Lower leg skin (tissue), 3 donors: ENCODE data around the gene NUCKS1.

Experiments
- POLR2A ChIP-seq, 2 donors: fragments of 450-650 bp; IDR thresholded peaks; one replicate each; pipeline ENCODE4 v1.6.1; 2016 to 2017; ENCODE audit warnings: antibody characterized with exemption in 2 of 2, mild to moderate bottlenecking in 1 of 2, moderate library complexity in 1 of 2
- TF ChIP-seq, protein P1 (sequence below), 3 donors: fragments of 450-650 bp; IDR thresholded peaks; one replicate each; pipeline ENCODE4 v1.5.1; 2016; ENCODE audit warnings: antibody characterized with exemption in 3 of 3, mild to moderate bottlenecking in 3 of 3, moderate library complexity in 2 of 3

DNA sequence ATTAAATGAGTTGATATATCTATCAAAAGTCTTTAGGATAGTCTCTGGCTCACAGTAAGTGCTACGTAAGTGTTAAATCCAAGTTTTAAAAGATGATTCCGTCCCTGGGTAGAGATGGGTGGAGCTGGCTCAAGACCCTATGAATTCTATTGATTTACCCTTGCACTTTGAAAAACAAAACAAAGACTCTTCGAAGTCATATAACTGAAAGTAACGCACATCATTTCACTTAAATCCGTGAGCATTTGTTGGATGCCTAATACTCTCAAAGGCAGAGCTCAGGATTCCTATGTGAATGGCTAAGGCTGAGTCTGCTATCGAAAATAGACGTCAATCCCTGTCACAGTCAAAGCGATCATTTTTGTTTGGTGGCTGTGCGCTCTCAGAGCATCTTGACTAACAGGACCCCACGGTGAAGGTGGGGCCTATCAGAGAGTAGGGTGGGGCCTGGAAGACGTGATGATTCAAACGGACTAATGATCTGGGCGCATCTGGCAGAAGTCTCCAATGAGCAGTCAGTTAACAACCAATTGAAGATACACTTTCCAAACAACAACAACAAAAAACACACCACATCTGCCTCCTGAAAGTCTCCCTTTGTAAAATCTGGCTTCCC lies 1.2 kb upstream of the NUCKS1 start:
- TF ChIP-seq, protein P1, sequence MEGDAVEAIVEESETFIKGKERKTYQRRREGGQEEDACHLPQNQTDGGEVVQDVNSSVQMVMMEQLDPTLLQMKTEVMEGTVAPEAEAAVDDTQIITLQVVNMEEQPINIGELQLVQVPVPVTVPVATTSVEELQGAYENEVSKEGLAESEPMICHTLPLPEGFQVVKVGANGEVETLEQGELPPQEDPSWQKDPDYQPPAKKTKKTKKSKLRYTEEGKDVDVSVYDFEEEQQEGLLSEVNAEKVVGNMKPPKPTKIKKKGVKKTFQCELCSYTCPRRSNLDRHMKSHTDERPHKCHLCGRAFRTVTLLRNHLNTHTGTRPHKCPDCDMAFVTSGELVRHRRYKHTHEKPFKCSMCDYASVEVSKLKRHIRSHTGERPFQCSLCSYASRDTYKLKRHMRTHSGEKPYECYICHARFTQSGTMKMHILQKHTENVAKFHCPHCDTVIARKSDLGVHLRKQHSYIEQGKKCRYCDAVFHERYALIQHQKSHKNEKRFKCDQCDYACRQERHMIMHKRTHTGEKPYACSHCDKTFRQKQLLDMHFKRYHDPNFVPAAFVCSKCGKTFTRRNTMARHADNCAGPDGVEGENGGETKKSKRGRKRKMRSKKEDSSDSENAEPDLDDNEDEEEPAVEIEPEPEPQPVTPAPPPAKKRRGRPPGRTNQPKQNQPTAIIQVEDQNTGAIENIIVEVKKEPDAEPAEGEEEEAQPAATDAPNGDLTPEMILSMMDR (IDR thresholded peaks at IDR 0.05): no peak
- no peak for TF ChIP-seq POLR2A (IDR thresholded peaks at IDR 0.05)
